Measurements from ENCODE around the gene PIP5KL1.
A peak's percentile ranks its signal among the peaks of the same experiment; 100 is the strongest.
"Not testable (repeated sequence)": the region's sequence is repeated elsewhere in the genome, so short reads cannot be mapped to it uniquely, and the experiment has no call there.

Gene PIP5KL1

DNA sequence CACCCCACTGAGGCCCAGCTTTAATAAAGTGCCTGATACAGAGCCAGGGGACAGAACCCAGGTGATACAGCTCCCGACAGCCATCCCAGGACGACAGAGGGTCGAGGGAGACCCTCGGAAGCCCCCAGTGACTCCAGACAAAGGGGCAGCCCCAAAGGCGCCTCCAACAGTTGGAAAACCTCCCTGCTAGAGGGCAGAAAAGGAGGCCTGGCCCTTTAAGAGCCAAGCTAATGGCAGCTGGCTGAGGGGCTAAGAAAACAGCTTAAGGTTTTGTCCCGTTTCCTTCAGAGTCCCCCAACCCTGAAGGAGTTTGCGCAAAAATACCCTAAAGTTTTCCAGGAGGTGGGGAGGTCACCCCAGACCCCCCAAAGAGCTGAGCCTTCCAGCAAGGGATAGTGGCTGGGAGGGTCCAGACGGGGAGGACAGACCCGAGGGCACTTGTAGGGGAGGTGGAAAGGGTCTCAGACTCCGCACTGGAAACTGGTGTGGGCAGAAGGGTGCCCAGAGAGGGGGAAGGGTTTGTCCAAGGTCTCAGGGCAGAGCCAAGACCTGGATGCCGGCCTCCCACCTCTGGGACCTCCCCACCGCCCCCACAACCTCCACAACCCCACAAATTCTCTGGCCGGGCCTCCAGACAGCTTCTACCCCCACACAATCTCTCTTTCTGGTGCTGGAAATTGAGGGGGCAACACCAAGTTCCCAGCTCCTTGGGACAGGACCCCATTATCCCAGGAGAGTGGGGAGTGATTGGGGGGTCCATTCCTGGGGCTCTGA is 44.9 kb downstream of the PIP5KL1 start:
- DNase-seq, result no peak

DNA sequence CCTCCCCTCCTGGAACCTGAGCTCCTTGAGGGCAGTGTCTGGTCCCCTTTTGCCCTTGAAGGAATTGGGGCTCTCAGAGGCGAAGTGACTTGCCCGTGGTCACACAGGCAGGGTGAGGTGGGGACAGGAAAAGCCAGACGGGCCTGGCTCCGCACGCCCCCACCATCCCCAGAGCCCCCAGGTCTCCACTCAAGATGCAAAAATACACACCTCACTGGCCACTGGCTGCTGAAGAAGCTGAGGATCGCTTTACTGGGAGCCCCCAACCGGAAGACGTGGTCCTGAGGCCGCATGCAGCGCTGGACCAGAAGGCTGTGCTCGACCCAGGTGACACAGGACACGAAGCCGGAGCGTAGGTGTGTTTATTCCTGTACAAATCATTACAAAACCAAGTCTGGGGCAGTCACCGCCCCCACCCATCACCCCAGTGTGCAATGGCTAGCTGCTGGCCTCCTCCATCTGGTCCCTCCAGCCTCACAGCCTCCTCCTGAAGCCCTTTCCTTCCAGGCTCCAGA is 45.5 kb downstream of the PIP5KL1 start:
- no peak for DNase-seq

DNA sequence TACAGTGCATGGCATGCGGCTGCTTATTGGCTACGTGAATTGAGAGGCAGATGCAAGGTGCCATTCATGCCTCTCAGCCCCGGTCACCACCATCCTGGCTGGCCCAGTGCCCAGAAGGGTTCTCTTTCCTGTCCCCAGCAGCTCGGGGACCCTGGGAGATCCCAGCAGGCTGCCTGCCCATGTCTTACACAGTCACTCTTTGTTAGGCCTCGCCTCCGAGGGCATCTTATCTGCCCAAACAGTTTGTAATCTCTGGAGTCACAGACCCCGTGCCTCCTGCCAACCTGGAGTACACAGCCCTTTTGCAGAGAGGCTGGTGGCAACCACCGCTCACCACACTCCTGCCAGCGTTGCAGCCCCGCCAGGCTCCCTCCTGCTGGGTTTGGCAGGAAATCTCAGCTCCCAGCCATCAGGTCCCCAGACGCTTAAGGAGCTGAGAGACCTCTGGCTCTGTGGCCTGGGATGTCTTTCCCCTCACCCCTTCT is 46.1 kb downstream of the PIP5KL1 start:
- DNase-seq, result no peak

DNA sequence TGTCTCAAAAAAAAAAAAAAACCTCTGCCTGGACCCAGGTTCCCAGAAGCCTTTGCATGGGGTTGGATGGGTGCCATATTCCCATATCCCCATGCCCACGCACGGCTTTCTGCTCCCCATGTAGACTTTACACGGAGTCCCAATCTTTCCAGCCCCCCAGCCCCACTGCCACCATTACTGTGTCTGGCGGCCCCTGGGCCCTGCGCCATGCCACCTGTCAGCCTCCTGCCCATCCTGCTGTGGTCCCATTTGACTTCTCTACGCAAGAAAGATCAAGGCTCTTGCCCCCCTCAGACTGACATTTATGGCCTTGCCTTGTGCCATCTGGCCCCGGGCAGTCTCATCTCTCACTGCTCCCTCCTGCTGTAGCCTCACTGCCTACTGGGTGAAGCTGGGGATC is 46.6 kb downstream of the PIP5KL1 start:
- DNase-seq, result no peak

DNA sequence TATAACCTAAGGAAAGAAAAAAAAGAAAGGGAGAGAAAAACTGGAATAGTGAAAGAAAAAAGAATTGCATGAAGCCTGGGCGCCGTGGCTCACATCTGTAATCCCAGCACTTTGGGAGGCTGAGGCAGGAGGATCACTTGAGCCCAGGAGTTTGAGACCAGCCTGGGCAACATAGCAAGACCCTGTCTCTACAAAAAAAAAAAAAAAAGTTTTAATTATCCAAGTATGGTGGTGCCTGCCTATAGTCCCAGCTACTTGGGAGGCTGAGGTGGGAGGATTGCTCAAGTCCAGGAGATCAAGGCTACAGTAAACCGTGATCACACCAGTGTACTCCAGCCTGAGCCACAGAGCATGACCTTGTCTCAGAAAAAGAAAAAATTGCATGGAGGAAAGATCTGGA is 48.9 kb downstream of the PIP5KL1 start:
- not testable (repeated sequence) for DNase-seq

DNA sequence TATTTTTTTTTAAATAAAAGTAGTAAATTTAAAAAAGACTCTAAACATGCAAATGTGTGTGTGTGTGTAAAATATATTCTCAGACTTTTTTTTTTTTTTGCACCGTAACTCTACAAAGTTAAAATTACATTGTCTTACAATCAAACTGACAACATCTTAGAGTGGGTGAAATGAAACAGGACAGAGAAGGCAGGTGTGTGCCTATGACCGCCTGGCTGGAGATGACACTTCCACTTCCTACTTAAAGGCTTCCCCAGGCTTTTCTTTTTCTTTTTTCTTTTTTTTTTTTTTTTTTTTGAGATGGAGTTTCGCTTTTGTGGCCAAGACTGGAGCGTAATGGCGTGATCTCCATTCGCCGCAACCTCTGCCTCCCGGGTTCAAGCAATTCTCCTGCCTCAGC is 50.4 kb downstream of the PIP5KL1 start:
- no peak for DNase-seq

DNA sequence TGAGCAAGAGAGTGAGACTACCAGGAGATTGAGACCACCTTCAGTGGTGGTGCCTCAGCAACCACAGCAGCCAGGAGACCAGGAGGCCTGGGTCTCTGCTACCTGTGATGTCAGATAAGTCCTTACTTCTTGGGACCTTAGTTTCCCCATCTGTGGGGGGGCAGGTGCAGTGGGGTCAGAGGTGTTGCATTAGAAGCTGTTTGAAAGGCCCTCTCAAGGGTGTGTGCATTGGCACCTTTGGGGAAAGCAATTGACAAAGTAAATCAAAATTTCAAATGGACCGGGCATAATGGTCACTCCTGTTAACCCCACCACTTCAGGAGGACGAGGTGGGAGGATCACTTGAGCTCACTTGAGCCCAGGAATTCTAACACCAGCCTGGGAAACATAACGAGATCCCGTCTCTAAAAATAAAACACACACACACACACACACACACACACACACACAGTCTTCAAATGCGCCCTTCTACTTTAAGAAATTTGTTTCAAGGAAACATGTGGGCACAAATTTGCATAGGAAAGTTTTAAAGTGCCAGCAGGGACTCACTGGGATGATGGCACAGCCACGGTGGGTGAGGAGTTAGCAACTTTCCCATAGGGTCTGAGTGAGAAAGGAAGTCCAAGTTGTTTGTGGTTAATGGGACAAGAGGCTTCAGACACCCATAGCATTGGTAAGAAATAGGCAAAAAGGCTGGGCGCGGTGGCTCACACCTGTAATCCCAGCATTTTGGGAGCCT is 51.8 kb downstream of the PIP5KL1 start:
- DNase-seq, result no peak

DNA sequence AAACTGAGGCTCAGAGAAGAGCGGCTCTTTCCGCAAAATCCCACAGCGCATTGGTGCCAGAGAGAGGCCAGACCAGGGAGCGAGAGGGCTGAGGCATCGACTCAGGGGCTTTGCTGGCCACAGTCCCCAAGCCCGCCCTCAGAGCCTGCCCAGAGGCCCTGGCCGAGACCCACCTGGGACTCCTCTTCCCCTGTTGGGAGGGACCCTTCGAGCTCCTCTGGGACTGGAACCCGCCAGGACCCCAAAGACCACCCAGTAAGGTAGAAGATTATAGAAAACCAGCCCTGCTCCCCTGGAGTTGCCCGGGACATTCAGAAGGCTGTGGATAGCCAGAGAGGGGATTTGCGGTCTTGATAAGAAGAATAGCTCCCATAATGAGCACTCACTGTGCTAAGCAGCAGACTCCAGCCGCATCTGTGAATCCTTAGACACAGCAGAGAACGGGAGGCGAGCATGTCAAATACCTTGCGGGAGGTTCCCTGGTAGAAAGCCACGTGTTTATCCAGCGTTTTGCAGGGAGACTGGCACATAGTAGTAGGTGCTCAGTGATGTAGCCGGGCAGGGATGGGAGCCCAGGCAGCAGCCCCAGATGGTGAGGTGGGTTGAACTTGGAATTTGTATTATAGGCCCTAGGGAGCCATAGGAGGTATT is 52.5 kb downstream of the PIP5KL1 start:
- no peak for DNase-seq

DNA sequence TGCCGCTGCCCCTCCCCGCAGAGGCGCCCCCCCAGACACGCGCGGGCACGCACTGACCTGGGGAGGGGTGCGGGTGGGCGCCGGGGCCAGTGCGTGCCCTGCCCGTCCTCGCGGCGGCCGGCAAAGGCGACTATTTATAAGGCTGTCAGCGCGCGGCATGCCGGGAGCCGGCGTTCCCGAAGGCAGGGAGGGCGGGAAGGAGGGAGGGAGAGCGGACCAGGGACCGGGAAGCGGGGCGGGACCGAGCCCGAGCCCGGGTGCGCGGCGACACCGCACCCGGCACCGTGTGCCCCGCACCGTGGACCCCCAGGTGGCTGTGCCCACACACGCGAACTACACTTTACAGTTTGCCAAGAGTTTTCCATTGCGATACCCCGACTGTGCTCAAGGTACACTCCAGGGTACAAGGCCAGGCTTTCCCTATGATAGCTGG is 53.0 kb downstream of the PIP5KL1 start, which contains the start of gene AK1:
Gene AK1 (minus strand): TSS at position 110 of the 433 bp plus-strand sequence. CDS start 3,058 bp downstream, outside the sequence.
- DNase-seq, result peak; percentile 6

DNA sequence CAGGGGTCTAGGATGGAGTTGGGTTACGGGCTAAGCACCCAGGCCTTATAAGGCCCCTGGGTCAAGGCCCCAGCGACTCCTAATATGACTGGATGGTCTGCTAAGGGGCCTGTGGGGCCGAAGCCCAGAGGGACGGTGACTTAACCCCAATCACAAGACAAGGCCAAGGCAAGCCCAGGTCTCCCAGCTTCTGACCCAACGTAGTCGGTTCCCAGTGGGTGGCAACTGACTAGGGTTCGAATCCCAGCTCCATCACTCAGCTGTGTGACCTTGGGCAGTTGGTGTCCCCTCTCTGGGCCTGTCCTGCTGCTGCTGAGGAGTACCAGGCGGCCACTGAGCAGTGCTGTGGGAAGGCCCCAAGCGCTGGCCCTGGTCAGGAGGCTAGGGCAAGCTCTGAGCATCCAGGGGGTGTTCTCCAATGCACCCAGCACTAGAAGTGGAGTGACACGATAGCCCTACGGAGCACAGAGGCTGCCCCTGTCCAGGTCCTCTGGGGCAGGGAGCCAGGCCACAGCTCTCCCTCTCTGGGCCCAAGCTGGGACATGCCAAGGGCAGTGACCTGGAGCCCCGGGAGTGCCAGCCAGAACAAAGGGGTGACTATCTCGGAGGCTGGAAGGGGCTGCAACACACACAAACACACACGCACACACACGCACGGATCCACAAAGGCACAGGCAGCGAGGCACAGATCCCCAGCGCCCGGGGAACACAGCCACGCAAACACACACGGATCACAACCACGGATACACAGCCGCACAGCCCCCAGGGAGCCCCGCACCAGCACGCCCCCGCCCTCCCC is 53.6 kb downstream of the PIP5KL1 start:
- no peak for DNase-seq

DNA sequence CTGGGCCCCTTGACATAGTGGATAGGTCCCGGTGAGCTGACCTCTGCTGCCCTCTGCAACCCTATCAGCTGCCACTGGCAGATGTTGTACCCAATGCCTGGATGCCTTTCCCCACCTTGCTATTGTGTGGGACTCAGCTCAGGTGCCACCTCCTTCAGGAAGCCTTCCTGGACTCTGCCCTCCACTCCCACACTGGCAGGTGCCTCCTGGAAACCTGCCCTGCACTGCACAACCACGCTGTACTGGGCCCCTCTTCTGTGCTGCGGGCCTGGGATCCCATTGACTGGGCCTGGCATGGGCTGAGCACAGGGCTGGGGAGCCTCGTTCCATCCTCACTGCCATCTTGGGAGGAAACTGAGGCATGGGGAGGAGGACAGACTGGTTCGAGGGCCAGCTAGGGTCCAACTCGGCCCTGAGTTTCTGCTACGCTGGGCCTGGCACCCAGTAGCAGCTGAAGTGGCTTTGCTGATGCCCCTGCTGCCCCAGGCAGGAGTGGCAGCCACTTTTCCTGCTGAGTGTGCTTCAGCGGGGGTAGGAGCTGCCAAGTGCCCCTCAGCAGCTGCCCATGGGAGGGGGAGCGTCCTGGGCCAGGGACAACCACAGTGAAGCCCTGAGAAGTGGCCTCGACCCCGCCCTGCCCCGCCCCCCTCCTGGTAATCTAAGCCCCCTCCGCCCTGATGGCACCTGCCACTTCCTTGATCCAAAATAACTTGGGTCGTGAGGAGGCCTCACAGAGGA is 54.4 kb downstream of the PIP5KL1 start:
- no peak for DNase-seq

DNA sequence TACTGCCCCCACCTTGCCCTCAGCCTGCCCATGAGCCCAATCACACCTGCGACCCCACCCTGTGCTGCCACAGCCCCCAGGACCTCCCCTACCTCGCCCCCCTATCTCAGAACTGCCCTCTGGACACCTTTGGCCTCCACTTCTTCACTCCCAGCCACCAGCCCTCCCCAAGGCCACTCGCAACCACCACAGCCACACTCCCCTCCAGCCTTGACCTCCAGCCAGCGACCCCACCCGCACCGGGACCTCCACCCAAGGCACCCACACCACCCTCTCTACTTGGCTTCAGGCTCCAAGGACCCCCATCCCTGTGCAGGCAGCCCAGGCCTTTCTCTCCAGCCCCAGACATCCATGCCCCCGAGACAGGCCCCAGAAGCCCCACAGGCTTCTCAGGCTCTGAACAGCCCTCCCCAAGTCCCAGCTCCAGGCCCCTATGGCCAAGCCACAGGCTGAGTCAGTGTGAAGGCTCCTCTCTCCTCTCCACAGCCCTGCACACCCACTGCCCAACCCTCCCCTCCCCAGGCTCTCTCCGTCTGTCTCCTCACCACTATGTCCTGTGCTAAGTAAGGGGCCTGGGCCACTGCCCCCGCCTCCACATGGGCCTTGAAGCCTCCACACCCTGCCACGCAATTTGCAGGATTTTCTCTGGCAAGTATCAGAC is 55.1 kb downstream of the PIP5KL1 start:
- DNase-seq, result no peak

DNA sequence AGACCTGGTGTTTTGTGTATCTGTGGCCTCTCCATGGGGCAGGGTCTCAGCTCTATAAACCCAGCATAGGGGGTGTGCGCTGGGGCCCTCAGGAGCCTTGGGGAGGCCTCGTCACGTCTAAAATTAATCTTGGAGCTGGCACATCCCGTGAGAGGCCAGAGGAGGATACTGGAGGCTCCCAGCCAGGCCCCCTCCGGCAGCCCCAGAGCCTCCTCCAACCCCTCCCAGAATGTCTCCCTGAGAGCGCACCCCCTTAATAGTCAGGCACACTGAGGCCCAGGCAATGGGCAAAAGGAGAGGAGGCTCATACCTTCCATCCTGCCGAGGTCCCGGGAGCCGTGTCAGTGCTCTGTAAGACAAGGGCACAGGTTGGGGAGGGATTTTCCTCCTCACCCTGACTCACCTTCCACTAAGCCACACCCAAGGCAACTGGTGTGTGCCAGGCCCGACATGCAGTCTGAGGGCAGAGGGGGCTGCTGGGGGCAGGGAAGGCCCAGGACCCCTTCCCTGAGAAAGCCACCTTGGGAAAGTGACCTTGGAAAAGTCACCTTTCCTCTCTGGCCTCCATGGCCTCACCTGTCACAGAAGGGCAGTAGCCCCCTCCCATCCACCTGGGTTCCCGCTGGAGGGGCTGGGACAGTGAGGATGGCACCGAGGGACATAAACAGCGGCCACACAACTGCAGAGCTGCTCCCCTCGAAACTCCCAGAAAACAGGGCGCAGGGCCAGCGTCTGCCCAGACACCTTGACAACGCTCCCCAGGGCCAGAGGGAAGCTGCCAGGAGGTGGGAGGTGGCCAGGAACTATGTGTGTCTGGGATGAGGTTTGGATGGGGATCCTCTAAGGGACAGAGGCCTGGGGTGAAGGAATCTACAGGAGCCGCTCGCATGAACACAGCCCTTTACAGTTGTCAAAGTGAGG is 56.0 kb downstream of the PIP5KL1 start:
- no peak for DNase-seq

DNA sequence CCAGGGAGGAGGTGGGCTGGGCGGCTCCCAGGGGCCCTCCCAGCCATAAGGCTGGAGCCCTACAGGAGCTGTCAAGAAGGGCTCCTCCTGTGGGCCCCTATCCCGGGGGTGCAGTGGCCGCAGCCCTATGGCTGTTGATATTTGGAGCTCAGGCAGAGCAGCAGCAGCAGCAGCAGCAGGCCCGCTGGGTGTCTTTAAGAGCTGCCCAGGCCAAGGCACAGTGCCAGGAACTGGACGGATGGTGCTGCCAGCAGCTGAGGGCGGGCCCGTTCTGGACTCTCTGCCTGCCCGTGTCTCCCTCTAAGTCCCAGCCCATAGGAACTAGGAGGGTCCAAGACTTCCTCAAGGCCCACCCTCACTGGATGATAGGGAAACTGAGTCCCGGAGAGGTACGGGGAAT is 56.7 kb downstream of the PIP5KL1 start:
- DNase-seq, result no peak

DNA sequence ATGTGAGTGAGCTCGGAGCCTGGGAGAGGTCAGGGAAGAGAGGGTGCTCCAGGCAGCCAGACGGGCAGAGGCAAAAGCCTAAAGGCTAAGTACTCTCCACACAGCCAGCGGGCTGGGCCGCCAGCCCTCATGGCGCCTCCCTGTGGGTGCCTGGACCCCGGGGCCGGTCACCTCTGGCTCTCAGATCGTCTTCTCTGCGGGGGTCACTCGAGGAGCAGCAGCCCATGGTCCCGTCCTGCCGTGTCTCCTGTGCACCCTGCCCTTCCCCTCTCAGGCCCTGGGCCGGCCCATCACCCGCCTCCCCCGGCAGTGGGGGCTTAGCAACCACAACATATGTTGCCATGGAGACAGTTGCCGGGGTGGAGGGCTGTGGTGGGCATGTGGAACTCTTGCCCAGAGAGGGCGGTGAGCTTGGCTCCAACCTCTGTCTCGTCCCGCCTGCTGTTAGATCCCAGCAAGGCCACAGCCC is 57.3 kb downstream of the PIP5KL1 start:
- DNase-seq, result no peak

DNA sequence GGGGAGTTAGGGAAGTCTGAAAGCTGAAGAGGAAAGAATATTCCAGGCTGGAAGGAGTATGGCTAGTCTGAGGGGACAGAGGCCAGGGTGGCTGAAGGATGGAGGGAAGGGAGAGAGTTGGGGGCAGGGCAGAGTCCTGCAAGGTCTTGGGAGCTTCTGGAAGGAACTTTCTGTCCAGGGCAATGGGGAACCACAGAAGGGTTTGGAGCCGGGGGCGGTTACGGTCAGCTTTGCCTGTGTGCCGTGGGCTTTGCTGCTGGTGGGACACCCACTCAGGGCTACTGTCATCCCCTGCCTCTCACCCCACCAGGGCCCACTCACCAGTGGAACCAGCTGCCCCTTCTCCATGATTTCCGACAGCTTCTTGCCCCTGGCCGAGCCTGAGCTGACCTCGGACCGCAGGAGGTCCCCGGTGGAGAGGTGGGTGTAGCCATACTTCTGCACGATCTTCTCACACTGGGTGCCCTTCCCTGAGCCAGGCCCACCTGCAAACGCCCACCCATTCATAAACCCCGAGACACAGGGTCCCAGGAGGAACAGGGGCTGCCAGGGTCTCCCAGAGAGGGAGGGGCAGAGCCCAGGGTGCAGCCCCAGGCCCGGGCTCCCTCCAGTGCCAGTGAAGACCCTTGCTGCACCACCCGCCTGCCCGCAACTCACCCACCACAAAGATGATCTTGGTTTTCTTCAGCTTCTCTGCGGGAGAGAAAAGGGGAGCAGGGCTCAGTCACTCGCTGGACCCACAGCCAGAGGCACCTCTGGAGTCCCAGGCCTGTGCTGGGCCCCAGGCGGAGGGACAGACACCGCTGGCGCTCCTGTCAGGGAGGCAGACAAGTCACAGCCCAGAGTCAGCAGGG is 58.0 kb downstream of the PIP5KL1 start:
- DNase-seq, result no peak

DNA sequence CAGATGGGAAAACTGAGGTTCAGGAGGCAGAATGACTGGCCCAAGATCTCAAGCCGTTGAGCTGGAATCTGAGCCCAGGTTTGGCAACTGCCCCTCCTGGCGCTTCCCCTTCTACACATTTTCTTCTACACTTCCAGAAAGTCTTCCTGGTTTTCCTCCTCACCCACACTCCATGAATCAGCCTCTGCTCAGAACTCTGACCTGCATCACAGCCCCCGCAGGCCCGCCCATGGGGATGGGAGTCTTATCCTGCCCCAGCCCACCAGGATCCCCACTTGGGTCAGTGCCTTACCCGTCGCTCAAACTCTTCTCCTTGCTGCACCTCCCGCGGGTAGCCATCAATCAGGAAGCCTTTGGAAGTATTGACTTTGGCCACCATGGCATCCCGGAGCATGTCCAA is 59.0 kb downstream of the PIP5KL1 start:
- no peak for DNase-seq

DNA sequence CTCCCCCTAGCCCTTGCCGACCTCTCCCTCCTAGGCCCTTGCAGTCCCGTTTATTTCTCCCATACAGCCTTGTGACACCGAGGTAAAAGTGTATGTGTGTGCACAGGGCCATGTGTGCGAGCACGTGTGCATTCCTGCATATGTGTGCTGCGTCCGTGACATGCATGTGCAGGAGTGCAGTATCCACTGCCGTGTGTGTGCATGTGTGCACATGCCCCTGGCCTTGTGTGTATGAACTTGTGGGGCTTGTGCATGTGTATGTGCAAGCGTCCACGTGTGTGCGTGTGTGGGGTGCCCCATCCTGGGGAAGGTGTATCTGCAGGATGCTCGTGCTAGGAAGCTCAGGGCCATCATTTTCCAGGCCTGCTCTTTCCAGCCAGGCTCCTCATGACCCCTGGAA is 59.7 kb downstream of the PIP5KL1 start:
- DNase-seq, result no peak
